HepG2 (cell line): ENCODE data around the gene TUT7. TPM values are rescaled to one million over a fixed set of nuclear protein-coding genes. Genes with fewer than 3 reads are reported as not detected.

Experiments used
- ATAC-seq: fragments of 200-7000 bp; cut with Tn5 transposase; 3 replicates; pipeline ENCODE4 v1.9.1; 2020; ENCODE audit warnings: mild to moderate bottlenecking, moderate library complexity
- BruUV-seq: library from RNA; stranded (reverse); fragments of 400-500 nt; replicated peaks from 2 replicates; lab custom pipeline; 2021; lab: Mats Ljungman, UMichigan
- CTCF ChIA-PET: fragments of 300-600 bp; formaldehyde crosslinking; extraction: SDS; loops from one replicate; lab custom pipeline; 2021; ENCODE audit warnings: low total read pairs, inconsistent platforms, low intra/inter-chr PET ratio; lab: Yijun Ruan, JAX
- POLR2A ChIA-PET: fragments of 350-600 bp; sonication (Branson Sonifier 250); formaldehyde crosslinking; loops from one replicate; lab custom pipeline; 2020; ENCODE audit warnings: antibody characterized with exemption, inconsistent platforms; lab: Yijun Ruan, JAX
- DNase-seq: peaks from one replicate; pipeline ENCODE4 v3.0.0-alpha.2; 2015; ENCODE audit warnings: low spot score
- FAIRE-seq: peaks from 3 replicates; lab custom pipeline; 2011; peaks lifted over from hg19 to GRCh38; lab: Jason Lieb, UNC
- H2AFZ ChIP-seq: one replicate; pipeline ENCODE4 v1.6.1; 2011; ENCODE audit warnings: low read length, inconsistent platforms
- H3K27ac ChIP-seq: fragments of 300-600 bp; 3 replicates; pipeline ENCODE4 v1.8.0; 2011; ENCODE audit warnings: mixed run types, mild to moderate bottlenecking, mixed read lengths, low read length, inconsistent platforms; ENCODE audit not compliant: insufficient read depth; ENCODE audit errors: extremely low read length
- H3K27me3 ChIP-seq, 2 experiments: fragments of 200-600 bp in 1 of 2; 2 replicates in 1 of 2; 3 replicates in 1 of 2; pipeline versions ENCODE4 v1.6.0 to v1.8.0; 2011; ENCODE audit warnings: low read length in 2 of 2, mild to moderate bottlenecking in 2 of 2, moderate library complexity in 2 of 2, inconsistent platforms in 1 of 2; ENCODE audit not compliant: insufficient read depth in 2 of 2, control insufficient read depth in 1 of 2
- H3K36me3 ChIP-seq, 2 experiments: fragments of 200-600 bp in 1 of 2; replicated peaks in 1 of 2; 2 replicates in 1 of 2; 3 replicates in 1 of 2; pipeline versions ENCODE4 v1.5.1 to v1.8.0; 2011; ENCODE audit warnings: low read length in 2 of 2, inconsistent platforms in 1 of 2; ENCODE audit not compliant: insufficient read depth in 2 of 2, control insufficient read depth in 1 of 2
- H3K4me1 ChIP-seq: 2 replicates; pipeline ENCODE4 v1.5.1; 2012; ENCODE audit warnings: low read length, inconsistent platforms; ENCODE audit not compliant: insufficient read depth
- H3K4me2 ChIP-seq: 2 replicates; pipeline ENCODE4 v1.6.0; 2011; ENCODE audit warnings: low read depth, low read length, inconsistent platforms
- H3K4me3 ChIP-seq, 3 experiments: fragments of 200-600 bp in 1 of 3; sonication (generic), shearing (Covaris generic) in 1 of 3; replicated peaks in 1 of 3; 2 replicates each; pipeline ENCODE4 v1.5.1; 2011 to 2016; ENCODE audit warnings: low read length in 3 of 3, inconsistent platforms in 2 of 3, low read depth in 2 of 3, mild to moderate bottlenecking in 2 of 3, control low read depth in 1 of 3, mixed read lengths in 1 of 3; ENCODE audit not compliant: insufficient read depth in 1 of 3
- H3K79me2 ChIP-seq: one replicate; pipeline ENCODE4 v1.6.1; 2011; ENCODE audit warnings: low read length, inconsistent platforms; ENCODE audit not compliant: insufficient read depth
- H3K9ac ChIP-seq: 2 replicates; pipeline ENCODE4 v1.6.0; 2011; ENCODE audit warnings: mild to moderate bottlenecking, low read depth, low read length, inconsistent platforms; ENCODE audit not compliant: insufficient read depth
- H3K9me3 ChIP-seq: 2 replicates; pipeline ENCODE4 v1.5.1; 2012; ENCODE audit warnings: mild to moderate bottlenecking, low read length
- H4K20me1 ChIP-seq: 2 replicates; pipeline ENCODE4 v1.6.0; 2011; ENCODE audit warnings: inconsistent platforms, mild to moderate bottlenecking, low read length, moderate library complexity; ENCODE audit not compliant: insufficient read depth
- GMEB2 ChIP-seq: IDR thresholded peaks from 2 replicates; pipeline ENCODE4 v1.6.1; 2016; ENCODE audit warnings: missing biosample characterization, missing genetic modification reagents, low read depth
- IRF2 ChIP-seq: IDR thresholded peaks from 2 replicates; pipeline ENCODE4 v1.6.1; 2018; ENCODE audit warnings: missing genetic modification reagents, missing compliant biosample characterization
- JDP2 ChIP-seq: sonication (generic); formaldehyde crosslinking; IDR thresholded peaks from 2 replicates; pipeline ENCODE4 v1.8.1; 2022; ENCODE audit warnings: missing genetic modification reagents, borderline replicate concordance
- KDM5A ChIP-seq: fragments of 200-600 bp; sonication (generic); IDR thresholded peaks from 2 replicates; pipeline ENCODE4 v1.7.0; 2018; ENCODE audit warnings: antibody characterized with exemption, mild to moderate bottlenecking, low read length, borderline replicate concordance
- KLF6 ChIP-seq: IDR thresholded peaks from 2 replicates; pipeline ENCODE4 v1.8.0; 2016; ENCODE audit warnings: missing biosample characterization, missing genetic modification reagents
- MEF2D ChIP-seq: sonication (generic); formaldehyde crosslinking; IDR thresholded peaks from 2 replicates; pipeline ENCODE4 v1.5.1; 2020; ENCODE audit warnings: mild to moderate bottlenecking, missing genetic modification reagents
- NCOA5 ChIP-seq: sonication (generic); formaldehyde crosslinking; IDR thresholded peaks from 2 replicates; pipeline ENCODE4 v1.4.0; 2020; ENCODE audit warnings: missing genetic modification reagents
- RFX1 ChIP-seq: fragments of 450-650 bp; IDR thresholded peaks from 2 replicates; pipeline ENCODE4 v1.6.1; 2017
- RNF2 ChIP-seq: fragments of 450-650 bp; conservative IDR thresholded peaks from 2 replicates; pipeline ENCODE4 v1.6.1; 2016; ENCODE audit warnings: low read depth
- RXRB ChIP-seq: IDR thresholded peaks from 2 replicates; pipeline ENCODE4 v1.6.1; 2016; ENCODE audit warnings: borderline replicate concordance, missing genetic modification reagents, missing compliant biosample characterization
- THAP11 ChIP-seq: IDR thresholded peaks from 2 replicates; pipeline ENCODE4 v1.6.1; 2016; ENCODE audit warnings: missing biosample characterization, missing genetic modification reagents
- ZBTB34 ChIP-seq: sonication (generic); formaldehyde crosslinking; IDR thresholded peaks from 2 replicates; pipeline ENCODE4 v1.8.0; 2022; ENCODE audit warnings: mild to moderate bottlenecking, missing genetic modification reagents
- ZBTB7B ChIP-seq: sonication (generic); formaldehyde crosslinking; IDR thresholded peaks from 2 replicates; pipeline ENCODE4 v1.4.0; 2020; ENCODE audit warnings: missing genetic modification reagents
- ZNF33A ChIP-seq: sonication (generic); formaldehyde crosslinking; IDR thresholded peaks from 2 replicates; pipeline ENCODE4 v1.5.1; 2020; ENCODE audit warnings: missing genetic modification reagents, mild to moderate bottlenecking, moderate library complexity, borderline replicate concordance
- ZNF382 ChIP-seq: sonication (generic); formaldehyde crosslinking; IDR thresholded peaks from 2 replicates; pipeline ENCODE4 v1.5.0; 2020; ENCODE audit warnings: missing genetic modification reagents, mild to moderate bottlenecking, borderline replicate concordance
- ZNF567 ChIP-seq: sonication (generic); formaldehyde crosslinking; IDR thresholded peaks from 2 replicates; pipeline ENCODE4 v1.8.1; 2023; ENCODE audit warnings: mild to moderate bottlenecking, missing genetic modification reagents, borderline replicate concordance
- ZNF574 ChIP-seq: sonication (generic); formaldehyde crosslinking; IDR thresholded peaks from 2 replicates; pipeline ENCODE4 v1.4.0; 2020; ENCODE audit warnings: missing genetic modification reagents
- ZNF790 ChIP-seq: sonication (generic); formaldehyde crosslinking; IDR thresholded peaks from 2 replicates; pipeline ENCODE4 v1.8.0; 2022; ENCODE audit warnings: missing genetic modification reagents, mild to moderate bottlenecking, borderline replicate concordance
- ZSCAN20 ChIP-seq: sonication (generic); formaldehyde crosslinking; IDR thresholded peaks from 2 replicates; pipeline ENCODE4 v1.4.0; 2020; ENCODE audit warnings: missing genetic modification reagents, mild to moderate bottlenecking, borderline replicate concordance
- ZSCAN30 ChIP-seq: sonication (generic); formaldehyde crosslinking; IDR thresholded peaks from 2 replicates; pipeline ENCODE4 v1.5.0; 2020; ENCODE audit warnings: mild to moderate bottlenecking, missing genetic modification reagents
- WGBS: methylation state at CpG from one replicate; pipeline ENCODE4 v1.1.6; 2017; ENCODE audit warnings: low lambda C conversion rate; 5-methylcytosine and 5-hydroxymethylcytosine counted together
- in situ Hi-C: cut with HindIII; loops from 2 replicates; pipeline ENCODE4 v1.10.0; 2017; ENCODE audit warnings: low pct_unique_long_range_greater_than_20kb; ENCODE audit not compliant: extremely low pct_ligation_motif_present
- intact Hi-C: fragments of 100-400 bp; cut with micrococcal nuclease; formaldehyde crosslinking; loops from one replicate; pipeline ENCODE4 v1.10.0; 2022; ENCODE audit not compliant: unreplicated experiment
- polyA plus RNA-seq, 8 experiments: library from polyadenylated mRNA; depleted of rRNA in 3 of 8; stranded (reverse) in 7 of 8; unstranded in 1 of 8; fragments of >200 nt; fragmentation: Illumina TruSeq in 4 of 8; extraction: Trizol in 4 of 8; gene quantifications; 2 replicates each; pipeline versions ENCODE4 v1.2.1 to v1.2.3, GENCODE V29; 2011 to 2016; ENCODE audit warnings: low read depth in 4 of 8, missing spikeins in 1 of 8, mixed read lengths in 1 of 8; ENCODE audit not compliant: insufficient read depth in 1 of 8
- total RNA-seq, 5 experiments: library from RNA; depleted of rRNA; stranded (reverse); fragments of >200 nt; fragmentation: Illumina TruSeq; extraction: Trizol; gene quantifications; 2 replicates each; pipeline ENCODE4 v1.2.3, GENCODE V29; 2016; ENCODE audit warnings: low read depth in 1 of 5

Gene TUT7
- total and polyA plus RNA-seq, 2 of the 13 experiments (the other 11 are each of a cell fraction or from before 2014, with no cell fraction given): 12.0 to 19.4 TPM

GRCh38 chr9:86344818-86345217, 9.4 kb downstream of the TUT7 start:
- Histone ChIP-seq H4K20me1 (peaks cover 5% of the 10 kb centered on the region; the same call in 1 of the 2 replicates), H3K4me1 (peaks cover 47% of the 10 kb centered on the region), H2AFZ (no peak overlapping the region), H3K36me3 (peaks cover 12 to 42% of the 10 kb centered on the region in 2 experiments), H3K4me3 (no peak overlapping the region), H3K9ac (no peak overlapping the region), H3K79me2 (peaks cover 27% of the 10 kb centered on the region), H3K27me3 (no peaks in the 10 kb centered on the region), H3K4me2 (no peak overlapping the region), H3K9me3 (no peaks in the 10 kb centered on the region), H3K27ac (no peak overlapping the region)
- in situ Hi-C loops (no loop called here), intact Hi-C loops (no loop called here)
- no peak for FAIRE-seq
- DNase-seq: no peak
- CTCF ChIA-PET: no interaction called here
- ATAC-seq: no peak
- TF ChIP-seq RFX1: no peak
- no peak for TF ChIP-seq ZNF33A
- no peak for TF ChIP-seq ZNF382 (CRISPR knock-in tag)
- no peak for TF ChIP-seq ZSCAN30 (CRISPR knock-in tag)
- TF ChIP-seq ZNF567: no peak
- TF ChIP-seq ZNF790 (CRISPR knock-in tag): no peak
- no peak for TF ChIP-seq THAP11 (CRISPR knock-in tag)
- no peak for TF ChIP-seq JDP2 (CRISPR knock-in tag)
- no peak for TF ChIP-seq ZSCAN20 (CRISPR knock-in tag)
- no peak for TF ChIP-seq KLF6 (CRISPR knock-in tag)
- no peak for TF ChIP-seq ZBTB7B (CRISPR knock-in tag)
- TF ChIP-seq ZNF574 (CRISPR knock-in tag): no peak
- no peak for TF ChIP-seq ZBTB34
- TF ChIP-seq MEF2D: no peak
- TF ChIP-seq RNF2: no peak
- no peak for TF ChIP-seq IRF2 (CRISPR knock-in tag)
- TF ChIP-seq NCOA5 (CRISPR knock-in tag): no peak
- no peak for TF ChIP-seq RXRB
- TF ChIP-seq GMEB2: no peak
- TF ChIP-seq KDM5A: no peak
- WGBS: 93% methylated on average over 2 of the region's 2 CpGs
- BruUV-seq: no TSS peak
- POLR2A ChIA-PET: no interaction called here
